K562 (cell line): Measurements from ENCODE around the gene LAMA2.

Experiments used
- MAFG ChIP-seq: fragments of 450-650 bp; conservative IDR thresholded peaks from 2 replicates; pipeline ENCODE4 v1.6.1; 2016; ENCODE audit warnings: missing genetic modification characterization, missing compliant biosample characterization
- SP2 ChIP-seq: IDR thresholded peaks from 2 replicates; pipeline ENCODE4 v1.6.1; 2011; ENCODE audit warnings: mild to moderate bottlenecking, low read depth, low read length, moderate library complexity; ENCODE audit not compliant: poor library complexity, severe bottlenecking; ENCODE audit errors: extremely low read depth

GRCh38 chr6:129008591-129008990, 125.7 kb downstream of the LAMA2 start:
- TF ChIP-seq SP2: no peak
- no peak for TF ChIP-seq MAFG (tag)
